HEK293 (cell line): ENCODE results near the gene BCL2L1.

ENCODE experiments used
- CTCF ChIA-PET: fragments of 350-600 bp; formaldehyde crosslinking; extraction: SDS; loops from one replicate; lab custom pipeline; 2021; ENCODE audit warnings: antibody characterized with exemption; lab: Yijun Ruan, JAX
- POLR2A ChIA-PET: fragments of 300-600 bp; formaldehyde crosslinking; extraction: SDS; loops from one replicate; lab custom pipeline; 2020; ENCODE audit warnings: antibody characterized with exemption, inconsistent platforms; lab: Yijun Ruan, JAX
- H3K27ac ChIP-seq: fragments of 200-500 bp; sonication (Bioruptor generic); 2 replicates; pipeline ENCODE4 v1.5.1; 2014; ENCODE audit warnings: low read depth, low read length, control low read depth, inconsistent platforms; ENCODE audit errors: extremely low read depth
- H3K36me3 ChIP-seq, 2 experiments: fragments of 200-500 bp in 1 of 2; sonication (Bioruptor generic) in 1 of 2; 1 replicate in 1 of 2; 2 replicates in 1 of 2; pipeline ENCODE4 v1.5.1; 2014 to 2017; ENCODE audit warnings: inconsistent platforms in 2 of 2, low read length in 2 of 2; ENCODE audit not compliant: control insufficient read depth in 2 of 2, insufficient read depth in 1 of 2
- H3K4me1 ChIP-seq: fragments of 200-500 bp; sonication (Bioruptor generic); 2 replicates; pipeline ENCODE4 v1.5.1; 2014; ENCODE audit warnings: mild to moderate bottlenecking, low read length, inconsistent platforms; ENCODE audit not compliant: control insufficient read depth, insufficient read depth
- H3K4me3 ChIP-seq: 2 replicates; pipeline ENCODE4 v1.5.1; 2011; ENCODE audit warnings: low read depth, mild to moderate bottlenecking, control low read depth, low read length, moderate library complexity
- H3K9me3 ChIP-seq: fragments of 200-500 bp; sonication (Bioruptor generic); 2 replicates; pipeline ENCODE4 v1.5.1; 2014; ENCODE audit warnings: low read depth, low read length, inconsistent platforms; ENCODE audit not compliant: control insufficient read depth, insufficient read depth
- EGR2 ChIP-seq: fragments of 450-650 bp; formaldehyde crosslinking; IDR thresholded peaks from 2 replicates; pipeline ENCODE4 v1.5.1; 2016; ENCODE audit warnings: low read depth, missing biosample characterization, missing genetic modification characterization
- FEZF1 ChIP-seq: fragments of 450-650 bp; formaldehyde crosslinking; IDR thresholded peaks from 2 replicates; pipeline ENCODE4 v1.5.1; 2016; ENCODE audit warnings: missing biosample characterization, missing genetic modification characterization
- OSR2 ChIP-seq: fragments of 450-650 bp; formaldehyde crosslinking; IDR thresholded peaks from 2 replicates; pipeline ENCODE4 v1.5.1; 2016; ENCODE audit warnings: missing biosample characterization, missing genetic modification characterization
- SP3 ChIP-seq: fragments of 450-650 bp; formaldehyde crosslinking; IDR thresholded peaks from 2 replicates; pipeline ENCODE4 v1.5.1; 2016; ENCODE audit warnings: missing biosample characterization, missing genetic modification characterization
- WT1 ChIP-seq: fragments of 450-650 bp; formaldehyde crosslinking; IDR thresholded peaks from 2 replicates; pipeline ENCODE4 v1.5.1; 2016; ENCODE audit warnings: missing biosample characterization, missing genetic modification characterization
- ZBTB20 ChIP-seq: fragments of 450-650 bp; formaldehyde crosslinking; IDR thresholded peaks from 2 replicates; pipeline ENCODE4 v1.5.1; 2016; ENCODE audit warnings: missing biosample characterization, missing genetic modification characterization
- ZNF10 ChIP-seq: fragments of 450-650 bp; formaldehyde crosslinking; IDR thresholded peaks from 2 replicates; pipeline ENCODE4 v1.5.1; 2017; ENCODE audit warnings: missing biosample characterization, missing genetic modification characterization
- ZNF155 ChIP-seq: fragments of 450-650 bp; formaldehyde crosslinking; IDR thresholded peaks from 2 replicates; pipeline ENCODE4 v1.5.1; 2016; ENCODE audit warnings: missing biosample characterization, missing genetic modification characterization
- ZNF366 ChIP-seq: fragments of 450-650 bp; formaldehyde crosslinking; conservative IDR thresholded peaks from 2 replicates; pipeline ENCODE4 v1.5.1; 2016; ENCODE audit warnings: missing biosample characterization, missing genetic modification characterization
- ZNF521 ChIP-seq: fragments of 450-650 bp; formaldehyde crosslinking; IDR thresholded peaks from 2 replicates; pipeline ENCODE4 v1.5.1; 2017; ENCODE audit warnings: missing biosample characterization, mild to moderate bottlenecking, missing genetic modification characterization
- ZNF529 ChIP-seq: fragments of 450-650 bp; formaldehyde crosslinking; IDR thresholded peaks from 2 replicates; pipeline ENCODE4 v1.5.1; 2017; ENCODE audit warnings: missing genetic modification characterization, missing biosample characterization; ENCODE audit not compliant: insufficient replicate concordance
- ZNF530 ChIP-seq: fragments of 450-650 bp; formaldehyde crosslinking; IDR thresholded peaks from 2 replicates; pipeline ENCODE4 v1.5.1; 2016; ENCODE audit warnings: low read depth, missing biosample characterization, missing genetic modification characterization
- ZNF600 ChIP-seq: fragments of 450-650 bp; formaldehyde crosslinking; IDR thresholded peaks from 2 replicates; pipeline ENCODE4 v1.5.1; 2016; ENCODE audit warnings: missing biosample characterization, missing genetic modification characterization
- ZNF670 ChIP-seq: fragments of 450-650 bp; formaldehyde crosslinking; IDR thresholded peaks from 2 replicates; pipeline ENCODE4 v1.5.1; 2016; ENCODE audit warnings: missing biosample characterization, missing genetic modification characterization, low read depth
- ZNF843 ChIP-seq: fragments of 450-650 bp; formaldehyde crosslinking; IDR thresholded peaks from 2 replicates; pipeline ENCODE4 v1.5.1; 2016; ENCODE audit warnings: missing biosample characterization, missing genetic modification characterization
- TF ChIP-seq, protein P1 (sequence below): fragments of 450-650 bp; formaldehyde crosslinking; IDR thresholded peaks from 2 replicates; pipeline ENCODE4 v1.5.1; 2016; ENCODE audit warnings: missing biosample characterization, missing genetic modification characterization
- TF ChIP-seq, protein P2 (sequence below): fragments of 450-650 bp; formaldehyde crosslinking; IDR thresholded peaks from 2 replicates; pipeline ENCODE4 v1.5.1; 2016; ENCODE audit warnings: missing biosample characterization, missing genetic modification characterization
- TF ChIP-seq, protein P3 (sequence below): fragments of 450-650 bp; formaldehyde crosslinking; conservative IDR thresholded peaks from 2 replicates; pipeline ENCODE4 v1.5.1; 2016; ENCODE audit warnings: low read depth, missing biosample characterization, missing genetic modification characterization
- TF ChIP-seq, protein P4 (sequence below): fragments of 450-650 bp; formaldehyde crosslinking; IDR thresholded peaks from 2 replicates; pipeline ENCODE4 v1.5.1; 2017; ENCODE audit warnings: missing biosample characterization, missing genetic modification characterization
- TF ChIP-seq, protein P5 (sequence below): fragments of 450-650 bp; formaldehyde crosslinking; IDR thresholded peaks from 2 replicates; pipeline ENCODE4 v1.5.1; 2016; ENCODE audit warnings: missing biosample characterization, missing genetic modification characterization

Gene BCL2L1

DNA sequence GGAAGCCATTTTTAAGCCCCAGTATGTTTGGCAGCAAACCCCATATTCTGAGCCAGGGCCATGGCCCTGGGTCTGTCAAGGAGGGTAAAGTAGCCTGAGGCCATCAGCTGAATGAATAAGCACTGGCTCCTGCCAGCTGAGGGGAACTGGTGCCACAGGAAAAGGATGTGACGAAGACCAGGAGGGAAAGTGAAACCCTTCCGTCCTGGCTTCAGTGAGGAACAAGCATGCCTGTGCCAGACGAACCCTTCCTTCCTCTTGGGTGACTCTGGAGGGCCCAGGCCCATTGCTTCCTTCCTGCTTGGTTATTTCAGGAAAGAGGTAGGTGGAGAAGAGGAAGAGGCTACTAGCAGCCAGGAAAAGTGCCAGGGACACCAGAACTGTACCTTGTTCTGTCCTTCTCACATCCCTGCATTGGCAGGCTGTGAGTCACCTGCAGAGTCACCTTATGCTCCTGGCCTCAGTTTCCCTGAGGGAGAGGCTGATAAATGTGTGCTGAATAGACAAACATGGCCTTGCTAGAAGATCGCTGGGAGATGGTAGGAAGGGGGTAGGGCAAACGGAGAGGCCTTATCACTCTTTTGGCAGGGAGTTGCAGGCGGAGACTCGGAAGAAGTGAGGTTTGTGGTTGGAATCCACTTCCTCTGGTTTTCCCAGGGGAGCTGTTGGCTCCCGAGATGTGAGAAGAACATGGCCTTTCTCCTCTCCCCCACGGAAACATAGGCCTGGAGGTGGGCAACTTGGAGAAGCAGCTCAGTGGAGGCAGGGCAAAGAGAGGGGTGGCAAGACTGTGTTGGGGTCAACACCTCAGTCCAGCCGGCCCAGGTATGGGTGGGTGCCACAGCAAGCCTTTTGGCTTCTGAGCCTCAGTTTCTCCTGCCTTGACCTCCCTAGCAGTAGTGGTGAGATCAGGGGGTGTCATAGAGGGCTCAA lies 47.5 kb downstream of the BCL2L1 start (continued):
- TF ChIP-seq ZNF366 (tag by site-specific recombination) (0 out of 2 replicates have a peak, but pooled peaks have one; percentile 10), ZBTB20 (tag by site-specific recombination) (peak; percentile 53; the same call in 1 of the 2 replicates), FEZF1 (tag by site-specific recombination) (peak; percentile 32; the same call in 1 of the 2 replicates), OSR2 (tag by site-specific recombination) (peak; percentile 72), WT1 (tag by site-specific recombination) (0 out of 2 replicates have a peak, but pooled peaks have one; percentile 29), ZNF529 (tag by site-specific recombination) (no peak), ZNF600 (peak; percentile 35; the same call in 1 of the 2 replicates), ZNF843 (tag by site-specific recombination) (no peak)
- TF ChIP-seq, protein P1, sequence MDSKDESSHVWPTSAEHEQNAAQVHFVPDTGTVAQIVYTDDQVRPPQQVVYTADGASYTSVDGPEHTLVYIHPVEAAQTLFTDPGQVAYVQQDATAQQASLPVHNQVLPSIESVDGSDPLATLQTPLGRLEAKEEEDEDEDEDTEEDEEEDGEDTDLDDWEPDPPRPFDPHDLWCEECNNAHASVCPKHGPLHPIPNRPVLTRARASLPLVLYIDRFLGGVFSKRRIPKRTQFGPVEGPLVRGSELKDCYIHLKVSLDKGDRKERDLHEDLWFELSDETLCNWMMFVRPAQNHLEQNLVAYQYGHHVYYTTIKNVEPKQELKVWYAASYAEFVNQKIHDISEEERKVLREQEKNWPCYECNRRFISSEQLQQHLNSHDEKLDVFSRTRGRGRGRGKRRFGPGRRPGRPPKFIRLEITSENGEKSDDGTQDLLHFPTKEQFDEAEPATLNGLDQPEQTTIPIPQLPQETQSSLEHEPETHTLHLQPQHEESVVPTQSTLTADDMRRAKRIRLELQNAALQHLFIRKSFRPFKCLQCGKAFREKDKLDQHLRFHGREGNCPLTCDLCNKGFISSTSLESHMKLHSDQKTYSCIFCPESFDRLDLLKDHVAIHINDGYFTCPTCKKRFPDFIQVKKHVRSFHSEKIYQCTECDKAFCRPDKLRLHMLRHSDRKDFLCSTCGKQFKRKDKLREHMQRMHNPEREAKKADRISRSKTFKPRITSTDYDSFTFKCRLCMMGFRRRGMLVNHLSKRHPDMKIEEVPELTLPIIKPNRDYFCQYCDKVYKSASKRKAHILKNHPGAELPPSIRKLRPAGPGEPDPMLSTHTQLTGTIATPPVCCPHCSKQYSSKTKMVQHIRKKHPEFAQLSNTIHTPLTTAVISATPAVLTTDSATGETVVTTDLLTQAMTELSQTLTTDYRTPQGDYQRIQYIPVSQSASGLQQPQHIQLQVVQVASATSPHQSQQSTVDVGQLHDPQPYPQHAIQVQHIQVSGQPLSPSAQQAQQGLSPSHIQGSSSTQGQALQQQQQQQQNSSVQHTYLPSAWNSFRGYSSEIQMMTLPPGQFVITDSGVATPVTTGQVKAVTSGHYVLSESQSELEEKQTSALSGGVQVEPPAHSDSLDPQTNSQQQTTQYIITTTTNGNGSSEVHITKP: 0 out of 2 replicates have a peak, but pooled peaks have one; percentile 26
- TF ChIP-seq, protein P2, sequence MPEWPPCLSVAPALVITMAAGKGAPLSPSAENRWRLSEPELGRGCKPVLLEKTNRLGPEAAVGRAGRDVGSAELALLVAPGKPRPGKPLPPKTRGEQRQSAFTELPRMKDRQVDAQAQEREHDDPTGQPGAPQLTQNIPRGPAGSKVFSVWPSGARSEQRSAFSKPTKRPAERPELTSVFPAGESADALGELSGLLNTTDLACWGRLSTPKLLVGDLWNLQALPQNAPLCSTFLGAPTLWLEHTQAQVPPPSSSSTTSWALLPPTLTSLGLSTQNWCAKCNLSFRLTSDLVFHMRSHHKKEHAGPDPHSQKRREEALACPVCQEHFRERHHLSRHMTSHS (tag by site-specific recombination): no peak
- TF ChIP-seq, protein P3, sequence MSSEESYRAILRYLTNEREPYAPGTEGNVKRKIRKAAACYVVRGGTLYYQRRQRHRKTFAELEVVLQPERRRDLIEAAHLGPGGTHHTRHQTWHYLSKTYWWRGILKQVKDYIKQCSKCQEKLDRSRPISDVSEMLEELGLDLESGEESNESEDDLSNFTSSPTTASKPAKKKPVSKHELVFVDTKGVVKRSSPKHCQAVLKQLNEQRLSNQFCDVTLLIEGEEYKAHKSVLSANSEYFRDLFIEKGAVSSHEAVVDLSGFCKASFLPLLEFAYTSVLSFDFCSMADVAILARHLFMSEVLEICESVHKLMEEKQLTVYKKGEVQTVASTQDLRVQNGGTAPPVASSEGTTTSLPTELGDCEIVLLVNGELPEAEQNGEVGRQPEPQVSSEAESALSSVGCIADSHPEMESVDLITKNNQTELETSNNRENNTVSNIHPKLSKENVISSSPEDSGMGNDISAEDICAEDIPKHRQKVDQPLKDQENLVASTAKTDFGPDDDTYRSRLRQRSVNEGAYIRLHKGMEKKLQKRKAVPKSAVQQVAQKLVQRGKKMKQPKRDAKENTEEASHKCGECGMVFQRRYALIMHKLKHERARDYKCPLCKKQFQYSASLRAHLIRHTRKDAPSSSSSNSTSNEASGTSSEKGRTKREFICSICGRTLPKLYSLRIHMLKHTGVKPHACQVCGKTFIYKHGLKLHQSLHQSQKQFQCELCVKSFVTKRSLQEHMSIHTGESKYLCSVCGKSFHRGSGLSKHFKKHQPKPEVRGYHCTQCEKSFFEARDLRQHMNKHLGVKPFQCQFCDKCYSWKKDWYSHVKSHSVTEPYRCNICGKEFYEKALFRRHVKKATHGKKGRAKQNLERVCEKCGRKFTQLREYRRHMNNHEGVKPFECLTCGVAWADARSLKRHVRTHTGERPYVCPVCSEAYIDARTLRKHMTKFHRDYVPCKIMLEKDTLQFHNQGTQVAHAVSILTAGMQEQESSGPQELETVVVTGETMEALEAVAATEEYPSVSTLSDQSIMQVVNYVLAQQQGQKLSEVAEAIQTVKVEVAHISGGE (tag by site-specific recombination): no peak
- TF ChIP-seq, protein P4, sequence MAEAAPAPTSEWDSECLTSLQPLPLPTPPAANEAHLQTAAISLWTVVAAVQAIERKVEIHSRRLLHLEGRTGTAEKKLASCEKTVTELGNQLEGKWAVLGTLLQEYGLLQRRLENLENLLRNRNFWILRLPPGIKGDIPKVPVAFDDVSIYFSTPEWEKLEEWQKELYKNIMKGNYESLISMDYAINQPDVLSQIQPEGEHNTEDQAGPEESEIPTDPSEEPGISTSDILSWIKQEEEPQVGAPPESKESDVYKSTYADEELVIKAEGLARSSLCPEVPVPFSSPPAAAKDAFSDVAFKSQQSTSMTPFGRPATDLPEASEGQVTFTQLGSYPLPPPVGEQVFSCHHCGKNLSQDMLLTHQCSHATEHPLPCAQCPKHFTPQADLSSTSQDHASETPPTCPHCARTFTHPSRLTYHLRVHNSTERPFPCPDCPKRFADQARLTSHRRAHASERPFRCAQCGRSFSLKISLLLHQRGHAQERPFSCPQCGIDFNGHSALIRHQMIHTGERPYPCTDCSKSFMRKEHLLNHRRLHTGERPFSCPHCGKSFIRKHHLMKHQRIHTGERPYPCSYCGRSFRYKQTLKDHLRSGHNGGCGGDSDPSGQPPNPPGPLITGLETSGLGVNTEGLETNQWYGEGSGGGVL: peak; percentile 30; the same call in 1 of the 2 replicates

DNA sequence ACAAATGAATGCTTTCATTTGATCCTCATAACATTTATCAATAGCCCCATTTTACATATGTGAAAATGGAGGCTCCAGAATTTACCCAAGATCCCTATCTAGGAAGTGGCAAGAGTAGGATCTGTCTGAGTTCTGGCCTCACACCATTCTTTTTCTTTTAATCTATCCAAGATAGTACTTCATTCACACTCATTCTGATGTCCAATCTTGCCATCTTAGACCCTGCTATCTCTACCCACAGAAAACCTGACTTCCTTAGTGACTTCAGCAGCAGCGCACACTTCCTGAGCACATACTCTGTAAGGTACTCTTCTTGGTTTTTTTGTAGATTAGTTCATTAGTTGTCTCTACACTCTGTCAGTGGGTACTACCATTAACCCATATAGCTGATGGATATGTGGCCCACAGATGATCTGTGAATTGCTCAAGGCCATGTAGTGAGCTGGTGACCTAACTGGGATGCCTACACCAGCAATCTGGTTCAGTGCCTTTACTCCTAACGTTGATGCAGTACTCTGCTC lies 48.7 kb downstream of the BCL2L1 start:
- Histone ChIP-seq H3K27ac (no peak overlapping the region), H3K36me3 (no peaks in the 10 kb centered on the region), H3K4me1 (peaks cover 16% of the 10 kb centered on the region), H3K4me3 (no peak overlapping the region), H3K9me3 (no peaks in the 10 kb centered on the region)
- POLR2A ChIA-PET: interaction anchor here (0.8 to 1.4 kb wide), 2 partner anchors 49 to 65 kb away, joined by 4 to 6 read pairs; partner anchors contain the start of gene TPX2
- CTCF ChIA-PET: interaction anchor here (1.2 to 4.2 kb wide), 4 partner anchors 9 to 61 kb away, joined by 4 to 38 read pairs (median 10); partner anchors contain the start of gene BCL2L1
- TF ChIP-seq ZNF530 (tag by site-specific recombination) (no peak), ZNF521 (tag by site-specific recombination) (no peak), ZNF670 (tag by site-specific recombination) (no peak), ZNF10 (tag by site-specific recombination) (no peak), WT1 (tag by site-specific recombination) (no peak), SP3 (tag by site-specific recombination) (no peak), EGR2 (tag by site-specific recombination) (no peak), FEZF1 (tag by site-specific recombination) (no peak), ZNF155 (tag by site-specific recombination) (no peak), OSR2 (tag by site-specific recombination) (no peak)
- TF ChIP-seq, protein P5, sequence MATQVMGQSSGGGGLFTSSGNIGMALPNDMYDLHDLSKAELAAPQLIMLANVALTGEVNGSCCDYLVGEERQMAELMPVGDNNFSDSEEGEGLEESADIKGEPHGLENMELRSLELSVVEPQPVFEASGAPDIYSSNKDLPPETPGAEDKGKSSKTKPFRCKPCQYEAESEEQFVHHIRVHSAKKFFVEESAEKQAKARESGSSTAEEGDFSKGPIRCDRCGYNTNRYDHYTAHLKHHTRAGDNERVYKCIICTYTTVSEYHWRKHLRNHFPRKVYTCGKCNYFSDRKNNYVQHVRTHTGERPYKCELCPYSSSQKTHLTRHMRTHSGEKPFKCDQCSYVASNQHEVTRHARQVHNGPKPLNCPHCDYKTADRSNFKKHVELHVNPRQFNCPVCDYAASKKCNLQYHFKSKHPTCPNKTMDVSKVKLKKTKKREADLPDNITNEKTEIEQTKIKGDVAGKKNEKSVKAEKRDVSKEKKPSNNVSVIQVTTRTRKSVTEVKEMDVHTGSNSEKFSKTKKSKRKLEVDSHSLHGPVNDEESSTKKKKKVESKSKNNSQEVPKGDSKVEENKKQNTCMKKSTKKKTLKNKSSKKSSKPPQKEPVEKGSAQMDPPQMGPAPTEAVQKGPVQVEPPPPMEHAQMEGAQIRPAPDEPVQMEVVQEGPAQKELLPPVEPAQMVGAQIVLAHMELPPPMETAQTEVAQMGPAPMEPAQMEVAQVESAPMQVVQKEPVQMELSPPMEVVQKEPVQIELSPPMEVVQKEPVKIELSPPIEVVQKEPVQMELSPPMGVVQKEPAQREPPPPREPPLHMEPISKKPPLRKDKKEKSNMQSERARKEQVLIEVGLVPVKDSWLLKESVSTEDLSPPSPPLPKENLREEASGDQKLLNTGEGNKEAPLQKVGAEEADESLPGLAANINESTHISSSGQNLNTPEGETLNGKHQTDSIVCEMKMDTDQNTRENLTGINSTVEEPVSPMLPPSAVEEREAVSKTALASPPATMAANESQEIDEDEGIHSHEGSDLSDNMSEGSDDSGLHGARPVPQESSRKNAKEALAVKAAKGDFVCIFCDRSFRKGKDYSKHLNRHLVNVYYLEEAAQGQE (tag by site-specific recombination): no peak
